HEK293T (cell line): ENCODE data around the gene PROZ.

Experiments used
- BHLHE40 ChIP-seq: fragments of 450-650 bp; IDR thresholded peaks from 2 replicates; pipeline ENCODE4 v1.6.1; 2016; ENCODE audit warnings: mild to moderate bottlenecking, moderate library complexity, borderline replicate concordance
- CTBP1 ChIP-seq: fragments of 450-650 bp; IDR thresholded peaks from 2 replicates; pipeline ENCODE4 v1.6.1; 2016; ENCODE audit warnings: borderline replicate concordance
- ELF4 ChIP-seq: fragments of 450-650 bp; IDR thresholded peaks from 2 replicates; pipeline ENCODE4 v1.6.1; 2017; ENCODE audit warnings: antibody characterized with exemption
- FOXM1 ChIP-seq: fragments of 450-650 bp; IDR thresholded peaks from 2 replicates; pipeline ENCODE4 v1.6.1; 2017; ENCODE audit warnings: mild to moderate bottlenecking, borderline replicate concordance
- HDGF ChIP-seq: fragments of 450-650 bp; IDR thresholded peaks from 2 replicates; pipeline ENCODE4 v1.6.1; 2017; ENCODE audit warnings: antibody characterized with exemption, borderline replicate concordance
- TARDBP ChIP-seq: fragments of 450-650 bp; IDR thresholded peaks from 2 replicates; pipeline ENCODE4 v1.6.1; 2016
- ZNF384 ChIP-seq: fragments of 450-650 bp; IDR thresholded peaks from 2 replicates; pipeline ENCODE4 v1.6.1; 2016

- TF ChIP-seq BHLHE40 (no peak), FOXM1 (peak; percentile 52; the same call in 1 of the 2 replicates), HDGF (no peak), TARDBP (no peak), ZNF384 (no peak), CTBP1 (peak; percentile 80), ELF4 (peak; percentile 37; the same call in 1 of the 2 replicates)
Observed at GRCh38 chr13:113208421-113209335, 50.2 kb downstream of the PROZ start, which contains the start of gene PCID2.
